Breast epithelium (tissue), 3 donors: Measurements from ENCODE around the gene APBA1.

Experiments used
- POLR2A ChIP-seq: fragments of 450-650 bp; IDR thresholded peaks from one replicate; pipeline ENCODE4 v1.6.1; 2016; ENCODE audit warnings: antibody characterized with exemption, mild to moderate bottlenecking, moderate library complexity
- POLR2AphosphoS5 ChIP-seq, 3 donors: sonication (generic); formaldehyde crosslinking; IDR thresholded peaks; one replicate each; pipeline ENCODE4 v1.6.1; 2017; ENCODE audit warnings: antibody characterized with exemption in 3 of 3
- TF ChIP-seq, protein P1 (sequence below), 3 donors: fragments of 450-650 bp; IDR thresholded peaks; one replicate each; pipeline ENCODE4 v1.5.1; 2016 to 2017; ENCODE audit warnings: antibody characterized with exemption in 3 of 3, mild to moderate bottlenecking in 3 of 3, moderate library complexity in 3 of 3

DNA sequence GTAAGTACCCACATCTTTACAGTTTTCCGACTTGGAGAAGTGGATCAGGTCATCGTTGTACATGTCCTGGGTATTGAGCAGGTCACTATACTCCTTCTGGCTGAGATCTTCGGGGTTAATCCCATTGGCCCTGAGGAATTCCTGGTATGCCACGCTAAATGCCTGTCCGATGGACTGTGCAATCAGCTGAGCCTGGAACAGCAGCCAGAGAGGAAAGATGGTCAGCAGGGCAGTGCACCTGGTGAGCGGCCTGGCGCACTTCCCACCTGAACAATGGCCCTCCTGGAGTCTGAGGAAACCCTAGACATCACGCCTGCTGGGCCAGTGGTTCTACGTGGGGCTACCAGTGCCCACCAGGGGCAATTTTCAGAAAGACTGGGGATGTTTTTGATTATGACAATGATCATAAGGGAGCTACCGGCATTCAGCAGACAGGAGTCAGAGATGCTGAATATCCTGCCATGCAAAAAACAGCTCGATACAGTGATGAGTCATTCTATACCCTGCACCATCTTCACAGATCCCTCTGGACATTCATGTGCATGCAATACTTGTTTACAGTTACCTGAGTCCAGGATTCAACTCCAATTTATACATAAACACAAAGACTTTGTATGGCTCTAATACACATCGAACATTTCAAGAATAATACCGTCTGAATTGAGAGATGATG, 219.9 kb downstream of the APBA1 start:
- no peak for TF ChIP-seq POLR2A
- TF ChIP-seq, protein P1, sequence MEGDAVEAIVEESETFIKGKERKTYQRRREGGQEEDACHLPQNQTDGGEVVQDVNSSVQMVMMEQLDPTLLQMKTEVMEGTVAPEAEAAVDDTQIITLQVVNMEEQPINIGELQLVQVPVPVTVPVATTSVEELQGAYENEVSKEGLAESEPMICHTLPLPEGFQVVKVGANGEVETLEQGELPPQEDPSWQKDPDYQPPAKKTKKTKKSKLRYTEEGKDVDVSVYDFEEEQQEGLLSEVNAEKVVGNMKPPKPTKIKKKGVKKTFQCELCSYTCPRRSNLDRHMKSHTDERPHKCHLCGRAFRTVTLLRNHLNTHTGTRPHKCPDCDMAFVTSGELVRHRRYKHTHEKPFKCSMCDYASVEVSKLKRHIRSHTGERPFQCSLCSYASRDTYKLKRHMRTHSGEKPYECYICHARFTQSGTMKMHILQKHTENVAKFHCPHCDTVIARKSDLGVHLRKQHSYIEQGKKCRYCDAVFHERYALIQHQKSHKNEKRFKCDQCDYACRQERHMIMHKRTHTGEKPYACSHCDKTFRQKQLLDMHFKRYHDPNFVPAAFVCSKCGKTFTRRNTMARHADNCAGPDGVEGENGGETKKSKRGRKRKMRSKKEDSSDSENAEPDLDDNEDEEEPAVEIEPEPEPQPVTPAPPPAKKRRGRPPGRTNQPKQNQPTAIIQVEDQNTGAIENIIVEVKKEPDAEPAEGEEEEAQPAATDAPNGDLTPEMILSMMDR (IDR thresholded peaks at IDR 0.05), result no peak
- no peak for TF ChIP-seq POLR2AphosphoS5 (IDR thresholded peaks at IDR 0.05)
